H1 (cell line): ENCODE results near the gene TAP2.

Experiments used
- CBX5 ChIP-seq: fragments of 300-800, 300-1000 bp; sonication (generic); IDR thresholded peaks from 2 replicates; pipeline ENCODE4 v1.7.1; 2016; ENCODE audit warnings: antibody characterized with exemption, low read length, low read depth
- CTCF ChIP-seq, 3 experiments: IDR thresholded peaks; 1 replicate in 2 of 3; 2 replicates in 1 of 3; pipeline versions ENCODE4 v1.5.1 to v1.6.1; 2011; ENCODE audit warnings: low read length in 3 of 3, mild to moderate bottlenecking in 3 of 3, inconsistent platforms in 2 of 3, low read depth in 1 of 3, moderate library complexity in 1 of 3; ENCODE audit not compliant: insufficient read depth in 1 of 3; ENCODE audit errors: control extremely low read depth in 1 of 3
- EP300 ChIP-seq, 2 experiments: IDR thresholded peaks; 1 replicate in 1 of 2; 2 replicates in 1 of 2; pipeline ENCODE4 v1.6.1; 2011 to 2012; ENCODE audit warnings: low read depth in 2 of 2, low read length in 2 of 2, mild to moderate bottlenecking in 2 of 2, borderline replicate concordance in 1 of 2, inconsistent platforms in 1 of 2, moderate library complexity in 1 of 2
- PHF8 ChIP-seq: fragments of 200-600 bp; sonication (generic); conservative IDR thresholded peaks from 2 replicates; pipeline ENCODE4 v1.7.1; 2012; ENCODE audit warnings: low read depth, mild to moderate bottlenecking, inconsistent platforms, low read length, moderate library complexity
- RXRA ChIP-seq: IDR thresholded peaks from 2 replicates; pipeline ENCODE4 v1.6.1; 2011; ENCODE audit warnings: low read depth, mild to moderate bottlenecking, low read length, moderate library complexity; ENCODE audit not compliant: insufficient read depth
- SIN3A ChIP-seq, 2 experiments: IDR thresholded peaks in 1 of 2; conservative IDR thresholded peaks in 1 of 2; 2 replicates each; pipeline ENCODE4 v1.6.1; 2011 to 2012; ENCODE audit warnings: low read length in 2 of 2, improper control_type of control experiment in 1 of 2, low read depth in 1 of 2, mild to moderate bottlenecking in 1 of 2

GRCh38 chr6:32825966-32826365 is 12.6 kb downstream of the TAP2 start:
- TF ChIP-seq CTCF (IDR thresholded peaks at IDR 0.05; ENCODE audit: control extremely low read depth in 1 of 3, insufficient read depth in 1 of 3, low read depth in 1 of 3, low read length in 3 of 3) (peak in 2 of 3 experiments; percentile 56 to 63; a peak in 3 of 4 replicates), EP300 (IDR thresholded peaks at IDR 0.05; ENCODE audit: borderline replicate concordance in 1 of 2, low read depth in 2 of 2, low read length in 2 of 2) (no peak), RXRA (no peak), PHF8 (no peak), SIN3A (conservative IDR thresholded peaks at IDR 0.05 in 1 of 2, IDR thresholded peaks at IDR 0.05 in 1 of 2; ENCODE audit: low read depth in 1 of 2, low read length in 2 of 2) (no peak), CBX5 (no peak)
